Trophoblast cell (in vitro differentiated cells and primary cell): ENCODE measurements around the gene RRH.

ENCODE experiments used
- DNase-seq, 2 donors: peaks; one replicate each; pipeline ENCODE4 v3.0.0-alpha.2; 2016
- H2AFZ ChIP-seq: 2 replicates; pipeline ENCODE4 v1.6.1; 2013; ENCODE audit warnings: low read length, moderate library complexity, mild to moderate bottlenecking; ENCODE audit not compliant: insufficient read depth, poor library complexity
- H2AK5ac ChIP-seq: 2 replicates; pipeline ENCODE4 v1.6.1; 2013; ENCODE audit warnings: mild to moderate bottlenecking, low read length
- H2BK120ac ChIP-seq: 2 replicates; pipeline ENCODE4 v1.6.1; 2013; ENCODE audit warnings: low read length, mild to moderate bottlenecking, moderate library complexity; ENCODE audit not compliant: insufficient read depth, poor library complexity
- H2BK12ac ChIP-seq: 2 replicates; pipeline ENCODE4 v1.6.1; 2013; ENCODE audit warnings: mild to moderate bottlenecking, low read length, moderate library complexity
- H2BK5ac ChIP-seq: 2 replicates; pipeline ENCODE4 v1.6.1; 2013; ENCODE audit warnings: low read length, low read depth, moderate library complexity, mild to moderate bottlenecking; ENCODE audit not compliant: poor library complexity
- H3K14ac ChIP-seq: 2 replicates; pipeline ENCODE4 v1.6.1; 2013; ENCODE audit warnings: mild to moderate bottlenecking, low read length
- H3K18ac ChIP-seq: 2 replicates; pipeline ENCODE4 v1.6.1; 2013; ENCODE audit warnings: mild to moderate bottlenecking, low read length
- H3K23ac ChIP-seq: 2 replicates; pipeline ENCODE4 v1.6.1; 2013; ENCODE audit warnings: low read length
- H3K27ac ChIP-seq: 2 replicates; pipeline ENCODE4 v1.5.1; 2013; ENCODE audit warnings: low read depth, mild to moderate bottlenecking, inconsistent platforms, low read length, moderate library complexity
- H3K27me3 ChIP-seq: 2 replicates; pipeline ENCODE4 v1.6.1; 2013; ENCODE audit warnings: inconsistent platforms, mild to moderate bottlenecking, low read length, moderate library complexity; ENCODE audit not compliant: insufficient read depth
- H3K36me3 ChIP-seq, 2 experiments: 1 replicate in 1 of 2; 2 replicates in 1 of 2; pipeline ENCODE4 v1.6.1; 2013; ENCODE audit warnings: low read length in 2 of 2, mild to moderate bottlenecking in 2 of 2, moderate library complexity in 1 of 2; ENCODE audit not compliant: insufficient read depth in 2 of 2, control insufficient read depth in 1 of 2
- H3K4ac ChIP-seq: 2 replicates; pipeline ENCODE4 v1.6.1; 2013; ENCODE audit warnings: low read depth, mild to moderate bottlenecking, low read length, moderate library complexity
- H3K4me1 ChIP-seq, 2 experiments: 1 replicate in 1 of 2; 2 replicates in 1 of 2; pipeline ENCODE4 v1.6.1; 2013; ENCODE audit warnings: low read length in 2 of 2, mild to moderate bottlenecking in 2 of 2, moderate library complexity in 1 of 2; ENCODE audit not compliant: insufficient read depth in 2 of 2, control insufficient read depth in 1 of 2
- H3K4me2 ChIP-seq: 2 replicates; pipeline ENCODE4 v1.6.1; 2013; ENCODE audit warnings: inconsistent platforms, mild to moderate bottlenecking, low read length, moderate library complexity
- H3K4me3 ChIP-seq: 2 replicates; pipeline ENCODE4 v1.5.1; 2013; ENCODE audit warnings: mild to moderate bottlenecking, low read depth, low read length, inconsistent platforms
- H3K79me1 ChIP-seq: one replicate; pipeline ENCODE4 v1.6.1; 2013; ENCODE audit warnings: low read length
- H3K79me2 ChIP-seq: 2 replicates; pipeline ENCODE4 v1.6.1; 2013; ENCODE audit warnings: low read length, mild to moderate bottlenecking; ENCODE audit not compliant: control insufficient read depth, insufficient read depth, poor library complexity
- H3K9ac ChIP-seq: 2 replicates; pipeline ENCODE4 v1.6.1; 2013; ENCODE audit warnings: mild to moderate bottlenecking, low read length
- H3K9me3 ChIP-seq: 2 replicates; pipeline ENCODE4 v1.6.1; 2013; ENCODE audit warnings: low read depth, mild to moderate bottlenecking, control low read depth, inconsistent platforms, low read length; ENCODE audit not compliant: insufficient read depth
- H4K12ac ChIP-seq: 2 replicates; pipeline ENCODE4 v1.6.1; 2013; ENCODE audit warnings: low read depth, mild to moderate bottlenecking, low read length, moderate library complexity
- H4K8ac ChIP-seq: 2 replicates; pipeline ENCODE4 v1.6.1; 2013; ENCODE audit warnings: low read depth, mild to moderate bottlenecking, low read length, moderate library complexity
- H4K91ac ChIP-seq: one replicate; pipeline ENCODE4 v1.6.1; 2013; ENCODE audit warnings: low read depth, mild to moderate bottlenecking, low read length, moderate library complexity
- WGBS: extraction: QIAGEN DNeasy Blood & Tissue Kit; methylation state at CpG from one replicate; pipeline ENCODE4 v1.1.7; 2013; ENCODE audit warnings: missing lambda C conversion rate; ENCODE audit not compliant: insufficient read length, insufficient coverage; ENCODE audit errors: extremely low coverage; 5-methylcytosine and 5-hydroxymethylcytosine counted together

The RRH gene

GRCh38 chr4:109795059-109795458, 32.7 kb upstream of the RRH start:
- H3K36me3 ChIP-seq = no peaks in the 10 kb centered on the region
- H3K9me3 ChIP-seq = peaks cover 3% of the 10 kb centered on the region
- H2AFZ ChIP-seq = no peak overlapping the region
- no peak overlapping the region for H3K9ac ChIP-seq
- no peak overlapping the region for H3K4ac ChIP-seq
- no peaks in the 10 kb centered on the region for H3K27me3 ChIP-seq
- no peak overlapping the region for H3K23ac ChIP-seq
- H4K12ac ChIP-seq = no peak overlapping the region
- H2BK120ac ChIP-seq = no peak overlapping the region
- no peak overlapping the region for H4K91ac ChIP-seq
- H3K79me1 ChIP-seq = no peaks in the 10 kb centered on the region
- H2BK5ac ChIP-seq = no peak overlapping the region
- no peak overlapping the region for H2AK5ac ChIP-seq
- WGBS = no CpG with 5 or more reads among the region's 6 CpGs
- no peak overlapping the region for H2BK12ac ChIP-seq
- no peaks in the 10 kb centered on the region for H3K4me1 ChIP-seq
- H3K14ac ChIP-seq = no peak overlapping the region
- no peak for DNase-seq
- no peak overlapping the region for H4K8ac ChIP-seq
- H3K27ac ChIP-seq = no peak overlapping the region
- H3K4me3 ChIP-seq = no peak overlapping the region
- no peak overlapping the region for H3K4me2 ChIP-seq
- no peaks in the 10 kb centered on the region for H3K79me2 ChIP-seq
- H3K18ac ChIP-seq = no peak overlapping the region

GRCh38 chr4:109798866-109799265, 28.9 kb upstream of the RRH start:
- H4K12ac ChIP-seq = no peak overlapping the region
- H3K14ac ChIP-seq = no peak overlapping the region
- no peak overlapping the region for H2AK5ac ChIP-seq
- no peak overlapping the region for H3K18ac ChIP-seq
- H2BK5ac ChIP-seq = no peak overlapping the region
- H3K4me1 ChIP-seq = no peaks in the 10 kb centered on the region
- H3K9me3 ChIP-seq = peaks cover 3% of the 10 kb centered on the region
- no peak overlapping the region for H2BK120ac ChIP-seq
- H3K23ac ChIP-seq = no peak overlapping the region
- H4K91ac ChIP-seq = no peak overlapping the region
- H3K4ac ChIP-seq = no peak overlapping the region
- no peak overlapping the region for H3K27ac ChIP-seq
- no peak overlapping the region for H3K4me3 ChIP-seq
- no peak for DNase-seq
- H3K9ac ChIP-seq = no peak overlapping the region
- H3K27me3 ChIP-seq = no peaks in the 10 kb centered on the region
- H3K79me2 ChIP-seq = no peaks in the 10 kb centered on the region
- no peaks in the 10 kb centered on the region for H3K36me3 ChIP-seq
- no peak overlapping the region for H2AFZ ChIP-seq
- H3K4me2 ChIP-seq = no peak overlapping the region
- H3K79me1 ChIP-seq = no peaks in the 10 kb centered on the region
- no peak overlapping the region for H4K8ac ChIP-seq
- no peak overlapping the region for H2BK12ac ChIP-seq

- Histone ChIP-seq H2AK5ac (no peak overlapping the region), H3K4me3 (no peak overlapping the region), H2BK12ac (no peak overlapping the region), H3K14ac (no peak overlapping the region), H3K27ac (no peak overlapping the region), H4K12ac (no peak overlapping the region), H2BK120ac (no peak overlapping the region), H4K8ac (no peak overlapping the region), H3K79me1 (no peaks in the 10 kb centered on the region), H3K4ac (no peak overlapping the region), H3K27me3 (no peaks in the 10 kb centered on the region), H3K9ac (no peak overlapping the region), H3K4me1 (no peaks in the 10 kb centered on the region), H2AFZ (no peak overlapping the region), H3K36me3 (no peaks in the 10 kb centered on the region), H2BK5ac (no peak overlapping the region), H3K79me2 (no peaks in the 10 kb centered on the region), H3K4me2 (no peak overlapping the region), H3K9me3 (peaks cover 2% of the 10 kb centered on the region), H4K91ac (no peak overlapping the region), H3K18ac (no peak overlapping the region), H3K23ac (no peak overlapping the region)
- WGBS = no CpG with 5 or more reads among the region's 4 CpGs
- DNase-seq = no peak
Measured at GRCh38 chr4:109801099-109801789, 26.5 kb upstream of the RRH start.

GRCh38 chr4:109801895-109802319, 25.9 kb upstream of the RRH start, which contains the start of gene CFI:
Gene CFI, minus strand, starts transcription at chr4:109801999. Its CDS starts 28 bp downstream, at chr4:109801971.
- Histone ChIP-seq H4K12ac (no peak within 1 kb of the TSS), H3K4me3 (no peak within 1 kb of the TSS), H3K9me3 (no peaks in the 10 kb centered on the region), H2BK5ac (no peak within 1 kb of the TSS), H3K9ac (no peak within 1 kb of the TSS), H2BK12ac (no peak within 1 kb of the TSS), H4K8ac (no peak within 1 kb of the TSS), H2AK5ac (no peak within 1 kb of the TSS), H3K4me2 (no peak within 1 kb of the TSS), H2BK120ac (no peak within 1 kb of the TSS), H3K27me3 (no peaks in the 10 kb centered on the region), H3K4ac (no peak within 1 kb of the TSS), H3K79me2 (no peaks in the 10 kb centered on the region), H2AFZ (no peak within 1 kb of the TSS), H3K79me1 (no peaks in the 10 kb centered on the region), H3K23ac (no peak within 1 kb of the TSS), H3K36me3 (no peaks in the 10 kb centered on the region), H3K27ac (no peak within 1 kb of the TSS), H4K91ac (no peak within 1 kb of the TSS), H3K4me1 (no peaks in the 10 kb centered on the region), H3K18ac (no peak within 1 kb of the TSS), H3K14ac (no peak within 1 kb of the TSS)
- DNase-seq = no peak
- WGBS = no CpG with 5 or more reads among the region's 2 CpGs
